ENCODE data around the gene PFN4. TPM values are rescaled to one million over a fixed set of nuclear protein-coding genes. Genes with fewer than 3 reads are reported as not detected.

PFN4 gene
- polyA plus RNA-seq, 1 of the 3 experiments (the other 2 are of a cell fraction) = 0.61 TPM

GRCh38 chr2:24132543-24132942 is 9.4 kb upstream of the PFN4 start:
- H4K20me1 ChIP-seq (ENCODE audit: insufficient read depth) = no peaks in the 10 kb centered on the region
- no peaks in the 10 kb centered on the region for H3K9me2 ChIP-seq
- H2AFZ ChIP-seq (ENCODE audit: low read depth) = no peak overlapping the region
- no peak overlapping the region for H3K4me3 ChIP-seq (ENCODE audit: low read depth in 2 of 2, low read length in 1 of 2)
- H3K4me2 ChIP-seq = no peak overlapping the region
- H3K4me1 ChIP-seq (ENCODE audit: control insufficient read depth in 1 of 2, insufficient read depth in 2 of 2, low read depth in 1 of 2, low read length in 1 of 2) = no peaks in the 10 kb centered on the region
- ChIA-PET CTCF (interaction anchor here (0.7 to 2.6 kb wide), 5 partner anchors 8 to 308 kb away, joined by 3 to 8 read pairs (median 3); partner anchors contain the start of genes FAM228B and PFN4), POLR2A (no interaction called here)
- no peak overlapping the region for H3K9ac ChIP-seq
- TF ChIP-seq FOXJ3 (CRISPR knock-in tag; IDR thresholded peaks at IDR 0.05) (no peak), TCF12 (IDR thresholded peaks at IDR 0.05) (no peak), MAX (IDR thresholded peaks at IDR 0.05; ENCODE audit: low read depth) (no peak), YY1 (IDR thresholded peaks at IDR 0.05; ENCODE audit: low read depth) (no peak), GABPA (IDR thresholded peaks at IDR 0.05; ENCODE audit: low read depth) (no peak), RFX5 (IDR thresholded peaks at IDR 0.05; ENCODE audit: low read length) (no peak), JUND (IDR thresholded peaks at IDR 0.05) (no peak), NRF1 (IDR thresholded peaks at IDR 0.05; ENCODE audit: low read depth, low read length) (no peak), RAD21 (IDR thresholded peaks at IDR 0.05; ENCODE audit: low read length) (no peak), EP300 (IDR thresholded peaks at IDR 0.05; ENCODE audit: borderline replicate concordance in 1 of 2, low read depth in 1 of 2, low read length in 1 of 2) (no peak), EZH2phosphoT487 (IDR thresholded peaks at IDR 0.05; ENCODE audit: borderline replicate concordance, low read depth) (no peak), RXRA (IDR thresholded peaks at IDR 0.05; ENCODE audit: borderline replicate concordance, low read depth) (no peak), MXI1 (IDR thresholded peaks at IDR 0.05; ENCODE audit: low read depth, low read length) (no peak)
- peaks cover 3% of the 10 kb centered on the region for H3F3A ChIP-seq (replicated peaks; ENCODE audit: insufficient read depth)
- WGBS (ENCODE audit: low lambda C conversion rate) = 79% methylated on average over 3 of the region's 3 CpGs
- DNase-seq = no peak
- H3K27ac ChIP-seq (ENCODE audit: low read depth in 2 of 2, low read length in 1 of 2) = no peak overlapping the region
- 0 out of 2 replicates have a peak, but pooled peaks cover 4% of the 10 kb centered on the region for H3K9me3 ChIP-seq
- no peaks in the 10 kb centered on the region for H3K79me2 ChIP-seq (ENCODE audit: insufficient read depth)
- H3K27me3 ChIP-seq (ENCODE audit: insufficient read depth) = no peaks in the 10 kb centered on the region
- no peaks in the 10 kb centered on the region for H3K36me3 ChIP-seq (replicated peaks in 1 of 2; ENCODE audit: control insufficient read depth in 1 of 2, insufficient read depth in 2 of 2, low read length in 1 of 2)

DNA sequence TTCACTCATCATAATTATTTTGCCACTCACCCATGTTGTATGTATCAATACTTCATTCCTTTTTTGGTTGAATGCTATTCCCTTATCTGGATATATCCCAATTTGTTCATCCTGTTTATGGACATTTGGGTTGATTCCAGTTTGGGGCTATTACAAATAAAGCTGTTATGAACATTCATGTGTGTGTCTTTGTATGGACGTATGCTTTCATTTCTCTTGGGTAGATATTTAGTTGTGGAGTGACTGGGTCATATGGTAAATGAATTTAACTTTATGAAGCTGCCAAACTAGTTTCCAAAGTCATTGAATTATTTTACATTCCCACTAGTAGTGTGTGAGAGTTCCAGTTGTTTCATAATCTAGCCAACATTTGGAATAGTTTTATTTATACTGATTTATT is 2.8 kb upstream of the PFN4 start:
- H2AFZ ChIP-seq (ENCODE audit: low read depth) = no peak overlapping the region
- H3K79me2 ChIP-seq (ENCODE audit: insufficient read depth) = peaks cover 12% of the 10 kb centered on the region; the same call in 1 of the 2 replicates
- no peaks in the 10 kb centered on the region for H3K9me2 ChIP-seq
- H3K36me3 ChIP-seq (replicated peaks in 1 of 2; ENCODE audit: control insufficient read depth in 1 of 2, insufficient read depth in 2 of 2, low read length in 1 of 2) = no peaks in the 10 kb centered on the region
- DNase-seq = no peak
- peaks cover 31% of the 10 kb centered on the region for H3F3A ChIP-seq (replicated peaks; ENCODE audit: insufficient read depth)
- no peak overlapping the region for H3K27ac ChIP-seq (ENCODE audit: low read depth in 2 of 2, low read length in 1 of 2)
- ChIA-PET POLR2A (no interaction called here), CTCF (interaction anchor here (1.1 to 3.2 kb wide), 3 partner anchors 7 to 92 kb away, joined by 4 to 18 read pairs (median 8); partner anchors contain the start of gene TP53I3)
- peaks cover 5 to 14% of the 10 kb centered on the region in 2 experiments; a peak in 3 of 4 replicates for H3K4me1 ChIP-seq (ENCODE audit: control insufficient read depth in 1 of 2, insufficient read depth in 2 of 2, low read depth in 1 of 2, low read length in 1 of 2)
- WGBS (ENCODE audit: low lambda C conversion rate) = 81% methylated on average over 1 of the region's 1 CpG
- TF ChIP-seq NRF1 (IDR thresholded peaks at IDR 0.05; ENCODE audit: low read depth, low read length) = no peak
- TF ChIP-seq SMC3 (IDR thresholded peaks at IDR 0.05; ENCODE audit: low read depth, low read length) = no peak
- TF ChIP-seq ZBTB33 (IDR thresholded peaks at IDR 0.05; ENCODE audit: borderline replicate concordance, low read depth) = no peak
- no peak for TF ChIP-seq MAX (IDR thresholded peaks at IDR 0.05; ENCODE audit: low read depth)
- TF ChIP-seq, protein P1, sequence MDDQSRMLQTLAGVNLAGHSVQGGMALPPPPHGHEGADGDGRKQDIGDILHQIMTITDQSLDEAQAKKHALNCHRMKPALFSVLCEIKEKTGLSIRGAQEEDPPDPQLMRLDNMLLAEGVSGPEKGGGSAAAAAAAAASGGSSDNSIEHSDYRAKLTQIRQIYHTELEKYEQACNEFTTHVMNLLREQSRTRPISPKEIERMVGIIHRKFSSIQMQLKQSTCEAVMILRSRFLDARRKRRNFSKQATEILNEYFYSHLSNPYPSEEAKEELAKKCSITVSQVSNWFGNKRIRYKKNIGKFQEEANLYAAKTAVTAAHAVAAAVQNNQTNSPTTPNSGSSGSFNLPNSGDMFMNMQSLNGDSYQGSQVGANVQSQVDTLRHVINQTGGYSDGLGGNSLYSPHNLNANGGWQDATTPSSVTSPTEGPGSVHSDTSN (IDR thresholded peaks at IDR 0.05) = no peak
- TF ChIP-seq JUND (IDR thresholded peaks at IDR 0.05) = no peak
- TF ChIP-seq USF1 (IDR thresholded peaks at IDR 0.05; ENCODE audit: borderline replicate concordance, low read depth) = no peak
- no peak for TF ChIP-seq EP300 (IDR thresholded peaks at IDR 0.05; ENCODE audit: borderline replicate concordance in 1 of 2, low read depth in 1 of 2, low read length in 1 of 2)
- no peak for TF ChIP-seq RCOR1 (IDR thresholded peaks at IDR 0.05; ENCODE audit: low read length)
- H4K20me1 ChIP-seq (ENCODE audit: insufficient read depth) = no peaks in the 10 kb centered on the region
- H3K9me3 ChIP-seq = no peaks in the 10 kb centered on the region
- no peak overlapping the region for H3K9ac ChIP-seq
- H3K4me2 ChIP-seq = no peak overlapping the region
- no peaks in the 10 kb centered on the region for H3K27me3 ChIP-seq (ENCODE audit: insufficient read depth)
- no peak overlapping the region for H3K4me3 ChIP-seq (ENCODE audit: low read depth in 2 of 2, low read length in 1 of 2)

All from SK-N-SH (cell line).